Superior temporal gyrus (tissue), 1 donor: Measurements from ENCODE around the gene ELF4.
"Not testable (repeated sequence)": the region's sequence is repeated elsewhere in the genome, so short reads cannot be mapped to it uniquely, and the experiment has no call there.

ENCODE experiments used
- DNase-seq: peaks from one replicate; pipeline ENCODE4 v3.0.0-alpha.2; 2016; ENCODE audit errors: extremely low spot score

The ELF4 gene

GRCh38 chrX:130115119-130115885 is 5.0 kb upstream of the ELF4 start:
- not testable (repeated sequence) for DNase-seq

GRCh38 chrX:130114141-130114588 is 3.9 kb upstream of the ELF4 start:
- no peak for DNase-seq

- no peak for DNase-seq
These were observed 1.2 kb upstream of the ELF4 start for GRCh38 chrX:130111220-130112154.

- DNase-seq, result no peak
These were observed 593 bp downstream of the ELF4 start for GRCh38 chrX:130109429-130110378.

- no peak for DNase-seq
These were observed 1.5 kb downstream of the ELF4 start for GRCh38 chrX:130108647-130109428.

- no peak for DNase-seq
These were observed 4.2 kb downstream of the ELF4 start for GRCh38 chrX:130106071-130106470.

- DNase-seq, result no peak
These were observed 5.1 kb downstream of the ELF4 start for GRCh38 chrX:130105244-130105643.

- DNase-seq, result no peak
These were observed 6.7 kb downstream of the ELF4 start for GRCh38 chrX:130103605-130104004.

GRCh38 chrX:130100180-130100579 is 10.1 kb downstream of the ELF4 start:
- DNase-seq, result no peak

- DNase-seq, result no peak
These were observed 12.1 kb downstream of the ELF4 start for GRCh38 chrX:130098210-130098552.

GRCh38 chrX:130097507-130098209 is 12.6 kb downstream of the ELF4 start:
- no peak for DNase-seq

- DNase-seq, result no peak
These were observed 14.9 kb downstream of the ELF4 start for GRCh38 chrX:130095249-130096030.

GRCh38 chrX:130094696-130095095 is 15.6 kb downstream of the ELF4 start:
- DNase-seq, result no peak

GRCh38 chrX:130093271-130093670 is 17.0 kb downstream of the ELF4 start:
- DNase-seq, result no peak

- DNase-seq, result no peak
These were observed 18.2 kb downstream of the ELF4 start for GRCh38 chrX:130091980-130092522.

- no peak for DNase-seq
These were observed 19.9 kb downstream of the ELF4 start for GRCh38 chrX:130090364-130090763.

GRCh38 chrX:130086447-130087206 is 23.7 kb downstream of the ELF4 start:
- DNase-seq, result no peak
